Measurements from ENCODE around the gene NBL1.

- TF ChIP-seq, protein P1, sequence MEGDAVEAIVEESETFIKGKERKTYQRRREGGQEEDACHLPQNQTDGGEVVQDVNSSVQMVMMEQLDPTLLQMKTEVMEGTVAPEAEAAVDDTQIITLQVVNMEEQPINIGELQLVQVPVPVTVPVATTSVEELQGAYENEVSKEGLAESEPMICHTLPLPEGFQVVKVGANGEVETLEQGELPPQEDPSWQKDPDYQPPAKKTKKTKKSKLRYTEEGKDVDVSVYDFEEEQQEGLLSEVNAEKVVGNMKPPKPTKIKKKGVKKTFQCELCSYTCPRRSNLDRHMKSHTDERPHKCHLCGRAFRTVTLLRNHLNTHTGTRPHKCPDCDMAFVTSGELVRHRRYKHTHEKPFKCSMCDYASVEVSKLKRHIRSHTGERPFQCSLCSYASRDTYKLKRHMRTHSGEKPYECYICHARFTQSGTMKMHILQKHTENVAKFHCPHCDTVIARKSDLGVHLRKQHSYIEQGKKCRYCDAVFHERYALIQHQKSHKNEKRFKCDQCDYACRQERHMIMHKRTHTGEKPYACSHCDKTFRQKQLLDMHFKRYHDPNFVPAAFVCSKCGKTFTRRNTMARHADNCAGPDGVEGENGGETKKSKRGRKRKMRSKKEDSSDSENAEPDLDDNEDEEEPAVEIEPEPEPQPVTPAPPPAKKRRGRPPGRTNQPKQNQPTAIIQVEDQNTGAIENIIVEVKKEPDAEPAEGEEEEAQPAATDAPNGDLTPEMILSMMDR (conservative IDR thresholded peaks at IDR 0.05): no peak
- no peak for TF ChIP-seq EZH2 (IDR thresholded peaks at IDR 0.05; ENCODE audit: low read depth)
These were observed 11.0 kb downstream of the NBL1 start for GRCh38 chr1:19654886-19655717.

Measured in PC-9 (cell line).